HG03095 (cell line): ENCODE measurements around the gene SLC19A2.
"Not testable (repeated sequence)": the region's sequence is repeated elsewhere in the genome, so short reads cannot be mapped to it uniquely, and the experiment has no call there.

Experiments
- ATAC-seq: cut with Tn5 transposase; IDR thresholded peaks from one replicate; pipeline ENCODE4 v1.9.1; 2021; ENCODE audit warnings: moderate library complexity; ENCODE audit not compliant: unreplicated experiment

The SLC19A2 gene

GRCh38 chr1:169485431-169486280 is at the start of gene SLC19A2:
Gene SLC19A2 (minus strand): TSS chr1:169485944. CDS start chr1:169485766, 178 bp downstream.
- ATAC-seq: peak; percentile 98

DNA sequence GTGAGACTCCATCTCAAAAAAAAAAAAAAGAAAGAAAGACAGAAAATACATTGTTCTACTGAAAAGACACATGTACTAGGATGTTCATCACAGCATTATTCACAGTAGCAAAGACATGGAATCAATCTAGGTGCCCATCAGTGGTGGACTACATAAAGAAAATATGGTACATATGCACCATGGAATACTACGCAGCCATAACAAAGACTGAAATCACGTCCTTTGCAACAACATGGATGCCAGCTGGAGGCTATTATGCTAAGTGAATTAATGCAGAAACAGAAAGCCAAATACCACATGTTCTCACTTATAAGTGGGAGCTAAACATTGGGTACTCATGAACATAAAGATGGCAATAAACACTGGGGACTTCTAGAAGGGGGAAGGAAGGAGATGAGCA is 48.9 kb upstream of the SLC19A2 start:
- no peak for ATAC-seq

GRCh38 chr1:169533528-169534190 is 47.9 kb upstream of the SLC19A2 start:
- ATAC-seq: not testable (repeated sequence)

DNA sequence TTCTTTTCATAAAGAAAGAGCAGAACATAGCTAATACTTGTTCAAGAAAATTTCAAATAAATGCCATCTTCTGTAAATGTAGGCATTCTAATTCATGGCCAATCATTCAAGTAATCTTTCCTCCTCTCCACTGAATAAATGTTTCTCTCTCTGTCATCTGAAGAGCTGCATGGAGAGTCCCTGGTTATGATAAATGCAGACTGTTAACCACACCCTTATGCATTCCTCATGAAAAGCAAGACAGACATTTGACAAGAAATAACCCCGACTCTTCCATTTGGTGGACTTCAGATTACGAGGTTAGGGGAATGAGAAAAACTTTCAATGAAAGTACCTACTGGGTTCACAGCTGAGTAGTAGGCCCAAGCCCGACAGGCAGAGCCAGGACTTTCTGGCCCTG is 44.7 kb upstream of the SLC19A2 start:
- ATAC-seq: no peak

DNA sequence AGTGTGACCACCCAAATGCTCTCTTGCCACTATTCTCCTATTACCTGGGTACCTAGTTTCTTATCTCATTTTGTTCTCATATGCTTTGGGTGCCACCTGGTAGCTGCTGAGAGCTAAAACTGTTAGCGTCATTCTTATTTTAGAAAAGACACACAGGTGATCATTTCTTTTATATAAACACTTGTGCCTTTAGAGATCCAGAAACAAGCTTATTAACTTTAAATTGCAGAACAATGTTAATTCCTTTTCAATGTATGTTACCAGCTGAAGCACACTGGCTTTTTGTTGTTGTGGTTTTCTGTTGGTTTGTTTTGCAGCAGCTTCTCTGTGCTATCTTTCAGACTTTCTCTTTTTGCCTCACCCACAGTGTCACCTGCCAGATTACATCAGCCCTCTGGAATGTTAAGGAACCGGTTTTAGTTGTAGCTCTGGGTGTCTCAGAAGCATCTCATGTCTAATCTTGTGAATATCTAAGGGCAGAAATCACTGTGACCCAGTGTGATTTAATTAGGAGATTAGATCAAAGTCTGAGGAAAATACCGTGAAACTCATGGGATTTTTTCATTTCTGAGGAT is 43.4 kb upstream of the SLC19A2 start:
- ATAC-seq: no peak

GRCh38 chr1:169528215-169529067 is 42.7 kb upstream of the SLC19A2 start:
- no peak for ATAC-seq

- ATAC-seq: no peak
These were observed 41.9 kb upstream of the SLC19A2 start for GRCh38 chr1:169527451-169528214.

DNA sequence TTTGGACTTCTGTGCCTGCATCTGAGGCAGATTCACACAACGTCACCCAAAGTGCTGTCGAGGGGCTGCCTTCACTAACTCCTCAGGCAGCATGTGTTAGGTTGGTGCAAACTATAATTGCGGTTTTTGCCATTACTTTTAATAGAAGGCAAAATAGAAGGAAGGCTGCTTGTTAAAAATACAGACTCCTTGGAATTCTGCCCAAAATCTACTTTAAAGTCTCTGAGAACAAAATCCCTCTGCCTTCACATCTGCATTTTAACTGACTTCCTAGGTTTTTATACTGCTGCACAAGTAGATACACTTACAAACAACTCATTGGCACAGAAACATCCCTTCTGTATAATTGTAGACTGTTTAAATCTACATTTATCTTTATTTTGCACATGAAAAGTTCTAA is 41.3 kb upstream of the SLC19A2 start:
- no peak for ATAC-seq

- no peak for ATAC-seq
These were observed 40.5 kb upstream of the SLC19A2 start for GRCh38 chr1:169526120-169526832.

DNA sequence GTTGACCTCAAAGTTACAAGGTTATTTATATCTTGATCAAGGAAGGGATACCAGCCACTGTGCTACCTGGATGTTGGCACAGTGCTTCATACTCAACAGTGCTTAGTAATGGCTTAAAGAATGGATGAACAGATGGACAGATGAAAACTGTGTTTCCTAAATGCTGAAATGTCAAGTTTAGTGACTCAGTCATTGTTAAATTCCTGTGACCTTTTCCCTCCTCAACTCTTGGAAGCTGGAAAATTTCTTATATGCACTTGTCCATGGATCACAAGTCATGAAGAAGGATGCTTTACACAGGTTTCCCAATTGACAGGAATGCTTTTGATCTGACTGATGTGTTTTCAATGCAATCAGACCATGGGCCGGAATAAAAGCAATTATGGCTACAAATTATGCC is 39.6 kb upstream of the SLC19A2 start:
- ATAC-seq: no peak

DNA sequence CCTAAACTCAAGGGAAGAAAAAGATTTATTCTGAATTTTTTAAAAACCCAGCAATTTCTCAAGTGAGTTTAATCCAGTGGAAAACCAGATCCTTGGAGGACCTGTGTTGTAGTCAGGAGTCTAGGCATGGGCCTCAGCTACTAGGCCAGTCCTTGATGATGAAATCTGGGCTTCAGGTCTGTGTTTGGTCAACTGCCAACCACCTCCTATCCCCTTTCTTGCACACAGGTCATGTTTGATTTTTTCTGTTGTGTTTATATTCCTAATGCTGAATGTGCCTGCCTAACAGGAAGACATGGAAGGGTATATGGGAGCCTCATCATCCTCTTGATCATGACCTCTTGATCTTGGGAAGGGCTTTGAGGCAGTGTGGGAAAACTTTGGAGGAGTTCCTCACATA is 38.2 kb upstream of the SLC19A2 start:
- no peak for ATAC-seq

GRCh38 chr1:169521226-169521625 is 35.5 kb upstream of the SLC19A2 start:
- ATAC-seq: no peak

DNA sequence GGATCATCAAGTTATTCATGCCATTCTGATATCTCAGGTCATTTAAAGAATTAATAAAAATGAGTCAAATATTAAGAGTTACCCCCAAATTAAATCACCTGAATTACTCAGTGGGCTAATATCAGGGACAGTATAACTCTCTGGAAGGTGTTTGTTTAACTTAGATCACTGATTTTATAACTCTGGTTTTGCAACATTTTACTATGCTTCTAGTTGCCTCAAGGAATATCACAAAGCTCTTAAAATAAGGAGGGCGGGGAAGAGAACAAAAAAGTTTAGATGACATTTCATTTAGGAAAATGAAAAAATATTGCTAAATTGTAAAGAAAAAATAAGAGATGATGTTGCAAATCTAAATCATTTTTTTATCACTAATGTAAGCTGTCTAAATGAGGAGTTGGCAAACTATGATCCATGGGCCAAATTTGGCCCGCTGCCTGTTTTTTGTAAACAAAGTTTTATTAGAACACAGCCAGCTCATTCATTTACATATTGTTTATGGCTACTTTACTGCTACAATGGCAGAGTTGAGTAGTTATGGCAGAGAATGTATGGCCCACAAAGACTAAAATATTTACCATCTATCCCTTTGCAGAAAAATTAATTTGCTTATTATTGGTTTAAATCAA is 31.9 kb upstream of the SLC19A2 start:
- no peak for ATAC-seq

DNA sequence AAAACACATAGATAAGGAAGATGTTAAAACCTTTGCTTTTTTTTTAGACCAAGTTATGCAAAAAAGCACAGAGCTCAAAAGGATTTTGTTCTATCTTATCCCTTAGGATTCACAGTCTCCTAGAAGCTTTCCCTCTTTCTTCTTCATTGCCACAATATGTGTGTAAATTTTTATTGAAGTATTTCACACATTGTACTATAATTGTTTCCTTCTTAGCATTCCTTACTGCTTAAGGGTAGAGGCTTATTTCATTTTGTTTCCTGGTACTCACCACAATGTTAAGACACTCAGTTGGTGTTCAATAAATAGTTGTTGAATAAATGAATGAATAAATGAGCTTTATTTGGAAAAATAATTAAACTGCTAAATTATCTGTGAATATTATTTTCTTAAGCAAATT is 29.9 kb upstream of the SLC19A2 start:
- no peak for ATAC-seq

GRCh38 chr1:169514566-169515270 is 29.0 kb upstream of the SLC19A2 start:
- no peak for ATAC-seq

DNA sequence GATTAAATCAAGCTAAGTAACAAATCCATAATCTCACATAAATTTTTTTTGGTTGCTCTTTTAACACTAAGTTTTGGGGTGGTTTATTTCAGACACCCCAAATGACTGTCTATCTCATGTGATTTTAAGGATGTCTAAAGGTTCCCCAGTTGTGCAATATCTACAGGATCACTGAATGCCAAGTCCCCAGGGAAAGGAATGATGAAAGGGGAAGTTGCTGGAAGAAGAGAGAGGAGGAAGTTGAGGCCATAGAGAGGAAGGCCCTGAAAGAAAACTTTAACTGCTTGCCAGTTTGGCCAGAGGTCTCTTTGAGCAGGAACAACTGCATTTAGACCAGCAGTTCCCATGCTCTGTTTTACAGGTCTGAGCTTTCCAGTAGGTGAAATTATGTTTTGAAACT is 27.5 kb upstream of the SLC19A2 start:
- ATAC-seq: no peak

GRCh38 chr1:169511316-169512005 is 25.7 kb upstream of the SLC19A2 start:
- no peak for ATAC-seq

DNA sequence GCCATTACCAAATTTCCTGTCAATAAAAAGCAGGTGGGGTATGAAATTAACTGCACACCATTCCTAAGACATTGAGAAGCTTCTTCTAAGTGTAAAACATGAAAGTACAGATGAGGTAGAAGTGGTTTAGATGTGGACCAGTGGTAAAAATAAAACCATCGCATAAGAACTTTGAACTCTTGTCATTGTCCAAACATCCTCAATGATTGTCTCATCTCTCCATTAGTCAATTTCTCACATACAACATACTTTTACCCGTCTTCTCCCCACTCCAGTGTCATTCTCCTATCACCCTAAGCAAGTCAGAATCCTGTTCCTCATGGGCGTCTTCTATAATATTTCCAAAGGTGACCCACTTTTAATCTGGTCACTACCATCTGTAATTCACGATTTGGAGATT is 24.3 kb upstream of the SLC19A2 start:
- no peak for ATAC-seq
